C4-2B (cell line): ENCODE measurements around the gene NEIL1.
A peak's percentile ranks its signal among the peaks of the same experiment; 100 is the strongest.

Experiments
- H3K27ac ChIP-seq: fragments of 450-650 bp; 2 replicates; pipeline ENCODE4 v1.5.1; 2017
- CTCF ChIP-seq: fragments of 450-650 bp; conservative IDR thresholded peaks from 2 replicates; pipeline ENCODE4 v1.5.1; 2017; ENCODE audit warnings: mild to moderate bottlenecking
- ZFX ChIP-seq: fragments of 450-650 bp; IDR thresholded peaks from 2 replicates; pipeline ENCODE4 v1.6.1; 2017

Gene NEIL1

GRCh38 chr15:75397494-75397893 lies 50.7 kb downstream of the NEIL1 start:
- H3K27ac ChIP-seq, result no peak overlapping the region
- TF ChIP-seq CTCF, result no peak
- TF ChIP-seq ZFX, result no peak

GRCh38 chr15:75403892-75404291 lies 57.1 kb downstream of the NEIL1 start:
- no peak for TF ChIP-seq ZFX
- TF ChIP-seq CTCF, result no peak
- peak overlapping the region; percentile 51 for H3K27ac ChIP-seq
